ENCODE results near the gene CLEC5A.

CLEC5A gene

GRCh38 chr7:141949021-141949420 lies 2.2 kb upstream of the CLEC5A start:
- no peak for TF ChIP-seq ZNF16 (tag by site-specific recombination; IDR thresholded peaks at IDR 0.05; ENCODE audit: low read depth)
- no peak for TF ChIP-seq ZNF707 (tag by site-specific recombination; IDR thresholded peaks at IDR 0.05)
- no peak for TF ChIP-seq ZNF23 (tag by site-specific recombination; IDR thresholded peaks at IDR 0.05; ENCODE audit: borderline replicate concordance)
- no peak for TF ChIP-seq ZNF843 (tag by site-specific recombination; IDR thresholded peaks at IDR 0.05)
- TF ChIP-seq ZNF501 (tag by site-specific recombination; IDR thresholded peaks at IDR 0.05): no peak
- TF ChIP-seq ZNF544 (tag by site-specific recombination; IDR thresholded peaks at IDR 0.05): no peak
- no peak for TF ChIP-seq ZNF132 (tag by site-specific recombination; IDR thresholded peaks at IDR 0.05; ENCODE audit: borderline replicate concordance)
- TF ChIP-seq GLIS1 (tag by site-specific recombination; IDR thresholded peaks at IDR 0.05): no peak
- no peak for TF ChIP-seq ZBTB26 (tag by site-specific recombination; optimal IDR thresholded peaks at IDR 0.05)
- no peak for TF ChIP-seq TRIM28 (IDR thresholded peaks at IDR 0.05; ENCODE audit: borderline replicate concordance, low read length)
- TF ChIP-seq ZNF114 (tag by site-specific recombination; IDR thresholded peaks at IDR 0.05): no peak
- TF ChIP-seq ZNF792 (tag by site-specific recombination; IDR thresholded peaks at IDR 0.05): no peak
- TF ChIP-seq ZNF148 (tag by site-specific recombination; IDR thresholded peaks at IDR 0.05; ENCODE audit: borderline replicate concordance): no peak
- TF ChIP-seq ZNF677 (tag by site-specific recombination; IDR thresholded peaks at IDR 0.05): no peak
- no peak for TF ChIP-seq ZNF221 (tag by site-specific recombination; IDR thresholded peaks at IDR 0.05; ENCODE audit: borderline replicate concordance)
- no peak for TF ChIP-seq ZSCAN30 (tag by site-specific recombination; IDR thresholded peaks at IDR 0.05)
- no peak for TF ChIP-seq SCRT2 (tag by site-specific recombination; IDR thresholded peaks at IDR 0.05)
- TF ChIP-seq ZNF426 (tag by site-specific recombination; IDR thresholded peaks at IDR 0.05): no peak
- no peak for TF ChIP-seq ZNF350 (tag by site-specific recombination; IDR thresholded peaks at IDR 0.05)
- no peak for TF ChIP-seq KLF10 (tag by site-specific recombination; IDR thresholded peaks at IDR 0.05)
- no peaks in the 10 kb centered on the region for H3K9me3 ChIP-seq (ENCODE audit: control insufficient read depth, insufficient read depth, low read depth, low read length)
- CTCF ChIA-PET: no interaction called here
- no peaks in the 10 kb centered on the region for H3K36me3 ChIP-seq (ENCODE audit: control insufficient read depth in 2 of 2, insufficient read depth in 1 of 2, low read length in 2 of 2)
- no peak overlapping the region for H3K27ac ChIP-seq (ENCODE audit: extremely low read depth, low read depth, low read length)
- H3K4me3 ChIP-seq (ENCODE audit: low read depth, low read length): no peak overlapping the region
- H3K4me1 ChIP-seq (ENCODE audit: control insufficient read depth, insufficient read depth, low read length): no peaks in the 10 kb centered on the region
- POLR2A ChIA-PET: no interaction called here

GRCh38 chr7:141945356-141945755 lies 1.4 kb downstream of the CLEC5A start:
- Histone ChIP-seq H3K9me3 (ENCODE audit: control insufficient read depth, insufficient read depth, low read depth, low read length) (no peaks in the 10 kb centered on the region), H3K4me1 (ENCODE audit: control insufficient read depth, insufficient read depth, low read length) (no peaks in the 10 kb centered on the region), H3K36me3 (ENCODE audit: control insufficient read depth in 2 of 2, insufficient read depth in 1 of 2, low read length in 2 of 2) (no peaks in the 10 kb centered on the region), H3K4me3 (ENCODE audit: low read depth, low read length) (no peak overlapping the region), H3K27ac (ENCODE audit: extremely low read depth, low read depth, low read length) (no peak overlapping the region)
- ChIA-PET CTCF (no interaction called here), POLR2A (no interaction called here)
- TF ChIP-seq MYNN (tag by site-specific recombination; IDR thresholded peaks at IDR 0.05; ENCODE audit: borderline replicate concordance) (no peak), ZNF658 (tag by site-specific recombination; IDR thresholded peaks at IDR 0.05) (no peak), SP3 (tag by site-specific recombination; IDR thresholded peaks at IDR 0.05) (no peak), MZF1 (tag by site-specific recombination; IDR thresholded peaks at IDR 0.05; ENCODE audit: borderline replicate concordance) (no peak), ZNF518A (tag by site-specific recombination; conservative IDR thresholded peaks at IDR 0.05; ENCODE audit: low read depth) (no peak), ZNF791 (tag by site-specific recombination; IDR thresholded peaks at IDR 0.05) (no peak), YY2 (tag by site-specific recombination; IDR thresholded peaks at IDR 0.05) (no peak), ZNF768 (tag by site-specific recombination; IDR thresholded peaks at IDR 0.05) (no peak), ZNF138 (tag by site-specific recombination; IDR thresholded peaks at IDR 0.05; ENCODE audit: borderline replicate concordance) (no peak)

Data from HEK293 (cell line).